ENCODE results near the gene CREB3L4.
A peak's percentile ranks its signal among the peaks of the same experiment; 100 is the strongest.

The CREB3L4 gene, protein sequence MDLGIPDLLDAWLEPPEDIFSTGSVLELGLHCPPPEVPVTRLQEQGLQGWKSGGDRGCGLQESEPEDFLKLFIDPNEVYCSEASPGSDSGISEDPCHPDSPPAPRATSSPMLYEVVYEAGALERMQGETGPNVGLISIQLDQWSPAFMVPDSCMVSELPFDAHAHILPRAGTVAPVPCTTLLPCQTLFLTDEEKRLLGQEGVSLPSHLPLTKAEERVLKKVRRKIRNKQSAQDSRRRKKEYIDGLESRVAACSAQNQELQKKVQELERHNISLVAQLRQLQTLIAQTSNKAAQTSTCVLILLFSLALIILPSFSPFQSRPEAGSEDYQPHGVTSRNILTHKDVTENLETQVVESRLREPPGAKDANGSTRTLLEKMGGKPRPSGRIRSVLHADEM

DNA sequence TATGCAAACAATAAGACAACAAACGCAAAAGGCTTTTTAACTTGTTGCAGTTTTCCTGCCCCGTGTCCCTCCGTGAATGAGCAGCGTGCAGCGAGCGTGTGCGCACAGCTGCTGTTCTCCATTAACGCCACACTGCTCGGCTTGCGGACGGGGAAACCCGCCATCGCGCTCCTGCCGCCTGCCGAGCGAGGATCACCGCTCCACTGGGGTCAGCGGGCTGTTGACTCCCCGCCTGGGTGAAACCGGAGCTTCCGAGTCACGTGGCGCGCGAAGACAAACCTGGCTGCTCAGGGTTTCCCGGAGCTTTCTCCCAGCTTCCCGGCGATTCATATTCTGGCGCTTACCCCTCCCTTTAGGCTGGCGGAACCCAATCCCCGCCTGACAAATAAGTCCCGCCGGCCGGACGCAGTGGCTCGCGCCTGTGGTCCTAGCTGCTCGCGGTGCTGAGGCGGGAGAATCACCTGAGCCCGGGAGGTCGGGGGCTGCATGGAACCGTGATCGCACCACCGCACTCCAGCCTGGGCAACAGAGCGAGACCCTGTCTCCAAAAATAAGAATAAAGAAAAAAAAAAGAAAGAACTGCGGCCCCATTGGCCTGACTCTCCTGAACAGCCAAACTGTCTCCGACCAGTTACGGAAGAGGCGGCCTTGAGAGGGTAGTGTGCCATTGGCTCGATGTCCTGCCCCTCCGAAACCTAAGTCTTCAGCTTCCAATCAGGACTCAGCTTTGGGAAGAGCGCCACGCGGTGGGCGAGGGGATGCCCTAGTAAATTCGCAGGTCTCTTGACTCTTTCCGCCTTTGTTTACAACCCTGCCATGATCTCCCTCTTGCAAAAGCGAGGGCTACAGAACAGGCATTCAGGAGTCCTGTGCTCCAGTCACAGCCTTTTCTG, at the start of gene CREB3L4:
Gene CREB3L4, plus strand, starts transcription at position 796 of the 893 bp plus-strand sequence. CDS start 624 bp downstream, outside the sequence.
- DNase-seq, result peak; percentile 87 to 98

DNA sequence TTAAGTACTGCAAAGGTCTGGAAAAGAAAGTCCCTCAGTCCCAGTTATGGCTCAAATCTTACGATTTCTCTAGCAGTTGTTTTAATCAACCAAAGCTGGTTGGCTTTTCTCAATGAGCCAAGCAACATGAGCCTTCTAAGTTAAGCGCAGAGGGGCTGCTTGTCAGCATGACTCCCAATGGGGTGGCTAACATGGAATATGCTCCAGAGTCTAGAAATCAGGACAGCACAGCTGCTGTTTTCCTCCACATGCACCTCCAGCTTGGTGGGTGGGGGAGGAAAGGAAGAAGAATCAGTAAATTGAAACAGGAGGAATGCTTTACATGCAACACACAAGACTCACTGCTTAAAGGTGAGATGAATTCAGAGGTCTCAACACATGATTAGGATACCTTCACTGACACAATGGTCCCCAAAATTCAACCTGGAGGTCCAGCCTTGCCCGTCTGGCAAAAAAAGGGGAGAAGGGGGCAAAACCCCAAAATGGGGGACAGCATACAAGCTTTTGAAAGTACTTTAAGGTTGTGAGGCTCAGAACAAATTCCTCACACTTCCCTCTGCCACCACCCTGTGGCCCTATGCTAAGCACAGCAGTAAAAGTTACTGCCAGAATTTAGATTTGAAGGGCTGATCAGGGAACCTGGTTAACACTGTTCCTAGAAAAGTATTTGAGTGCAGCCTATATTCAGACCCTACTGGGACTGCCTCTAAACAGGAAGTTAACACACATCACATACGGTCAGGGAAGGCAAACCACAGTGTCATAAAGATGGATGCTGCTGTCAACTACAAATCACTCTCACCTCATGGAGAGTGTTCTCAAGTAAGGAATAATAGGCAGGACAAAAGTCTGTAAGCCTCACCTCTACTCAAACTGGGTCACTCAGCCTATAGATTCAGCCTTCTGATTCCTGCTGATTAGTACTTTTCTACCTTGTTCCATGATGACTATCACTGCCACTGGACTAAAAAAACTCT, 47.5 kb upstream of the CREB3L4 start:
- DNase-seq, result no peak

DNA sequence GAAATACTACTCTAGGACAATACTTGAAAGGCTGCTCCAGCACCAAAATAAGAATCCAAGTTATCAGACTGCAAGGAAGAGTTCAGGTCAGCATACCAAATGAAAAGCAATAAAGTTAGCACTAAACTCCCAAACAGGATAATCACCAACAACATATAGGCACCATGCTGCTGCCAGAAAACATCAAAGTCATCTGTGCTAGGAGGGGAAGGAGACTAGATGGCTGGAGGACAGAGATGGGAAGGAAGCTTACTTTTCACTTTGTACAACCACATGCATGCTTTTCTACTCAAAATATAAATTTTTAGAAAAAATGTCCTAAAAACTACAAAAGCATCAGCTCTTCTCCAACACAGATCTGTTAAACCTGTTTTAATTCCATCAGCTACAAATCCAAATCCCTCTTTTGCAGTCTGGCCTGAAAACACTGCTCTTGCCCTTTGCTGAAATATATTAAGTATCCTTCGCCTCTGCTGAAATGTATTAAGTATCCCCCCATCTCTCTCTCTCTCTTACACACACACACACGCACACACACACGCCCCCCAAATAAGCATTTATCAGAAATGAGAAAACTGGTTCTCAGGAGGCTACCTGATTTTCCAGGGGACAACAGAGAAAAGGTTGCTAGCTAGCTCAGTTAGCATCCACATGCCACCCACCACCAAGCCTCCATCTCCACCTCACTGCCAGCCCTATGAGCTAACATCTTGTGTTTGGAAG, 46.5 kb upstream of the CREB3L4 start:
- DNase-seq, result no peak

DNA sequence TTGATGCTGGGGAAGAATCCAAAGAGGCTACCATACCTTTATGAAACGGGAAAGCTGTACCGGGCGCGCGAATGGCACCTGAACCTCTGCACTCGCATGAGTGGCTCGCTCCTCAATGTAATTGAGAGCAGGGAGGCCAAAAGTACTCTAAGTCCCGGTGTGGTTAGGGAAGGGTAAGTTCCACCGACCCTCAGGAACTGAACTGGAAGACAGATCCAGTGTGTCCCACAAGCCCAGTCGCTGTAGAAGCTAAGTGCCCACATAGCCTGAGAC, 46.0 kb upstream of the CREB3L4 start:
- DNase-seq, result no peak

DNA sequence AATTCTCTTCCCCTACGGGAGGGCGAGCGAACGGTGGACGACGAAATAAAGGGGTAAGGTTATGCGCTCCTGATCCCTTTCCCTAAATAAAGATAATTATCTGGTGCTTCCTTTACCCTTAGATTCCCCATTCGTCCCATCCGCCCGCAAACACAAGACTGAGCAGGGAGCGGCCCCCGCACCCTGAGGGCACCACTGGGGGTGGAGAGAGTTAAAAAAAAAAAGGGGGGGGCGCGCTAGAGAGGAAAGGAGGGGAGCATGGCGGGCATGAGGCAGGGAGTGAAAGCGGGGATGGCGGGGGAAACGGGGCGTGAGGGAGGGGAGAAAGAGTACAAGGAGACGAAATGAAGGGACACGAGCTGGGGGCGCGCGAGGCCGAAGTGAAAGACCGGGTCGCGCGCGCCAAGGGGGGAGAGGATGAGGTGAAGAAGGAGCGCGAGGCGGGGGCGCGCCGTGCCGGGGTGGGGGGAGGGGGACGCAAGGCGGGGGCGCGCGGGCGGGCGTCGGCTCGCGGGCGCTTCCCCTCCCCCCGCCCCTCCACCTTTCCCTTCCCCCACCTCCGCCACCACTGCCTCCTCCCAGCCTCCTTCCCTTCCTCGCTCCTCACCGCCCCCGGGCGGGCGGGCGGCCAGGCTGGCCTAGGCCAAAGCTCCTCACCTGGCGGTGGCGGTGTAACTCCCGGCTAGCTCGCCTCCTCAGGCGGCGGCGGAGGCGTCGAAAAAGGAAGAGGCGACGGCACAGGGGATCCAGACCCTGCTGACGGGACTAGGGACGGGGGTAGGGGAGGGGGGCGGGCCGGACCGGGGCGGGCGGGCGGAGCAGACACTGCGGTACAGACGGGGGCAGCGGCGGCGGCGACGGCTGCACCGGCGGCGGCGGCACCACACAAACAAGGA, 45.4 kb upstream of the CREB3L4 start:
- DNase-seq, result no peak

DNA sequence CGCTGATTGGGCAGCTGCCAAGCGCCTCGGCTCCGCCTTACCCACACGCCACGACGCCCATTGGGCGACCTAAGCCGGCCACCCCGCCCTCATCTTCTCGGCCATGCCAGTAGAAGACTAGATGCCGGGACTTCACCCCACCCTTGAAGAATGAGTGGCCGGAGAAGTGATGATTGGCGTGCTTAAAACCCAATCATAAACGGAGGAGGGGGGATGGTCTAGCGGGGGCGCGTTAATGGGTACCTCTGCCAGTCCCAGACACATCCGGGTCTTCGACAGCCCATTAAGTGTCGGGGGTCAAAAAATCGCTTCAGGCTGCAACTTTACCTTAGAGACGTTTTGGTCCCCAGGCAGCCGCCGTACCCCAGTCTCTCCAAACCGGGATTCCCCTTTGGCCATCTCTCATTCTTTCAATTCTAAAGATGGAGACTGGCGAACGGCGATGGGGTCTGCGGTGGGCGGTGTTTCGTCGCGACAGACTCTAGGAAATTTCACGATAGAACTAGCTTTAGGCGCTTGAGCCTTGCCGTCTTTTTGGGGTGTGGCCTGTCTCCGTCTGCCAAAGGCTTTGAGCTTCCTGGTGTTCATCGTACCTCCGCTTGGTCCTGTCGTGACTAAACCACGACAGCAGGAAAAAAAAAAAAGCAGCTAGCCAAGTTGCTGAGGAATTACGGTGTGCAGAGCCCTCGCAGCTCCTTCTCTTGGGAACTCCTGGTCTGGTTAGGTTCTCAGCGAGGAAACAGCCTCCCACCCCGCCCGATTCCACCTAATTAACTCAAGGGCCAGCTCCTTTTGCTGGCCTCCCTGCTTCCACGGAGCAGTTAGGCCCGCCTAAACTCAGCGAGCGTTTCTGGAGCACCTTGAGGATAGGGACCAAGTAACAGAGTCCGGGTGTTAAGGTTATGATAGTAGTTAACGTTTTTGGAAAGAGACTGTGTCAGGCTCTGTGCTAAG, 44.5 kb upstream of the CREB3L4 start, which contains the start of gene GATAD2B:
Gene GATAD2B, minus strand, starts transcription at position 1 of the 954 bp plus-strand sequence. CDS start 94,625 bp downstream, outside the sequence.
- DNase-seq, result peak; percentile 99

DNA sequence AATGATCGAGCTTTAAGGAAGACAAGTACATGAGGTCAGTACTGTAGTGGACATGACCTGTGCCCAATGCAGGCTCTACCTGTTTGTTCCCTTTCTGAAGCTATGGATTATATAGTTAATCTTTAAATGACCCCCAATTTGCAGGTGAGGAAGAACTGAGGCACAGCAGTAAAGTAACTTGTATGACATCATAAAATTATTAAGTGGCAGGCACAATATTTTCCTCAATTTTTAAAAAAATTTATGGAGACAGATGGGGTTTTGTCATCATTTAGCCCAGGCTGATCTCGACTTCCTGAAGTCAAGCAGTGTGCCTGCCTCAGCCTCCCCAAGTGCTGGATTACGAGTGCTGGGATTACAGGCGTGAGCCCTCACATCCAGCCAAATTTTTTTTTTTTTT, 41.3 kb upstream of the CREB3L4 start:
- DNase-seq, result no peak

DNA sequence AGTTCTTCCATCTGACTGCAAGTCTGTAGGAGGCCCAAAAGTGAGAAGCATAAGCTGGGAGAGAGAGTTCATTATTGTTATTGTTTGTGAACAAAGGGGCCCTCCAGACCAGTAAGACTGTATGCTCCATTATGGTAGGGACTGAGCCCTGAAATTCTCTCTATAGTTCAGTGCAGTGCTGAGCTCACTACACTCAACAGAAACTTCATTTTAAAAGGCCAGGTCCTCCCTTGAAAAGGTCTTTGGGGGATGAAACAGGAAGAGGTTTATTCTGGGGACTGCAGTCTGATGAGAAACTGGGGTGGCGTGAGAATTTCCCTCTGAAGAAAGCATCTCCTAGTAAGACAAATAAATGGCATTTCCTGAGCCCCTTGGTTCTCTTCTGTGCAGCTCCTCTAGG, 39.5 kb upstream of the CREB3L4 start:
- no peak for DNase-seq

DNA sequence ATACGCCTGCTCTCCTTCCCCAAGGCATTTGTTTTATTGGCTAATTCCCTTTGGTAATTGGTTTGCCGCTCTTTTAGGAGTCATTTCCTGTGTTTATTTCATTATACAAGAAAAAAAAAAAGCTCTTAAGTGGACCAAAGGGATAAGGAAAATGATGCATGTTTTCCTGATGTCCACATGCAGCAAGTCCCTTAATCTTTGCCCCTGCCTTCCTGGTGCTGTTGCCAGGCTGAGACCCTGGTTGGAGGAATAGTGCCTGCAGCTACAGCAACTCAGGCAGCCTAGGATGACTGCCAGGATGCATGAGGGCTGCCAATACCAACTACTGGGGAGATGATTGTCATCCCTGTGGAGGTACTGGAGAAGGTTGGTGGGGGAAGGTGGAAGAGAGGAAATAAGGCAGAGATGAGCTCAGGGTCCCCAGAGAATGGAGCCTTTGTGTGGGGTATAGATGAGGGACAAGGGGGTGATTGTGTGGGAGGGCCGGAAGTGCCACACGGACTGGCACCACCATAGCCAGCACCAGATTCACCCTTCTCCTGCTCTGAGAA, 38.8 kb upstream of the CREB3L4 start:
- peak; percentile 67 to 88 for DNase-seq

DNA sequence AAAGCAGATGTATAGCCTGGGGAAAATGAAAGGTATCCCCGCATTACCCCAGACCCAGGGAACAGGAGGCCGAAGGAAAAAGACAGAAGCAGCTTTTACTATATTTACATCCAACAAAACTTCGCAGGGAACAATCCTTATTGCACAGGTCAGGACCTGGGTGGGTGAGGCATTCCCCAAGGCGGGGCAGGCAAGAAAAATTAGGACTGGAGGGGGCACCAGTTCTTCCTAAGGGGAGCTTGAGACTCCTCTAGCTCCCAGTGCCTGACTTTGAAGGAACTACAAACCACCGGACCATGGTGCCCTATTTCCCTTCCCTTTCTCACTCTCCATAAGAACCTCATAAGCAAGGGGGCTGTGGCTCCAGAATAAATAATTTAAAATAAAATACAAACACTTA, 38.3 kb upstream of the CREB3L4 start:
- DNase-seq, result no peak

DNA sequence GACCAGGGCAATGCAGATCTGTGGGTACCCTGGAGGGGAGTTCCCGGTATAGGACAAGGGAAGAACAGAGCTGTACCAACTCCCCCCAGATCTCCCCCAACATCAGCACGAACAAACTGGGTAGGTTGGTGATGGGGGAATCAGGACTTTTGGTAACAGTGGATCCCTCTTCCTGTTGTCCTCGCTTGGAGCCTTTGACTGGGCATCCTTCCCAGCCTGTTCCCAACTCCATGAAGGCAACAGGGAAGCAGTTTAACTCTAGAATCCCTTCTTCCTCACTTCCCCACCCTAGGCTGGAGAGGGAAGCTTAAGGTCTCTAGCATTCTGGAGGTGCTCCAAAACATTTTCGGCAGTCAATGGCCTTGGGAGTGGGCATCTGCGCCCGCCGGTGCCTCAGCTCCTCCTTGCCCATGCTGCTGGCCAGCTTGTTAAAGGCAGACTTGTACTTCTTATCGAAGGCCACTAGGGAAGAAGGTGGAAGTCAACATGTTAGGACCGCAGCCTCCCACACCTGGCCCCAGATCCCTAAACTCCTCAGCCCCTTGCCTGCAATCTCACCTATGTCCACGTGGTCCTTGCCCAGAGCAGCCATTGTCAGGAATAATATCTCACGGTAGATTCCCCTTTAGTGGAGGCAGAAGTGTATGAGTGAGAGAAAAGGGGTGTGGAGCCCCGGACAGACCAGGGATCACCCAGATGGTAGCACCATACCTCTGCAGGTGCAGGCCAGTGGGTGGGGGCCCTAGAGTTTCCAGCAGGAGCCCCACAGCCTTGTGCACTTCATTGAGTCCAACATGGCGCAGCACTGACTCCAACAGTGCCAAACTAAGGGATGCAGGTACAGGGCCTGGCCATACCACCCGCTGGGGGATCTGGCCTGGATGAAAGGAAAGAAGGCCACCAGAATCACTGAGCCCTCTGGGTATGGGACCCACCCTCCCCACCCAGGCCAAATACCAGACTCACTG, 37.4 kb upstream of the CREB3L4 start:
- no peak for DNase-seq

DNA sequence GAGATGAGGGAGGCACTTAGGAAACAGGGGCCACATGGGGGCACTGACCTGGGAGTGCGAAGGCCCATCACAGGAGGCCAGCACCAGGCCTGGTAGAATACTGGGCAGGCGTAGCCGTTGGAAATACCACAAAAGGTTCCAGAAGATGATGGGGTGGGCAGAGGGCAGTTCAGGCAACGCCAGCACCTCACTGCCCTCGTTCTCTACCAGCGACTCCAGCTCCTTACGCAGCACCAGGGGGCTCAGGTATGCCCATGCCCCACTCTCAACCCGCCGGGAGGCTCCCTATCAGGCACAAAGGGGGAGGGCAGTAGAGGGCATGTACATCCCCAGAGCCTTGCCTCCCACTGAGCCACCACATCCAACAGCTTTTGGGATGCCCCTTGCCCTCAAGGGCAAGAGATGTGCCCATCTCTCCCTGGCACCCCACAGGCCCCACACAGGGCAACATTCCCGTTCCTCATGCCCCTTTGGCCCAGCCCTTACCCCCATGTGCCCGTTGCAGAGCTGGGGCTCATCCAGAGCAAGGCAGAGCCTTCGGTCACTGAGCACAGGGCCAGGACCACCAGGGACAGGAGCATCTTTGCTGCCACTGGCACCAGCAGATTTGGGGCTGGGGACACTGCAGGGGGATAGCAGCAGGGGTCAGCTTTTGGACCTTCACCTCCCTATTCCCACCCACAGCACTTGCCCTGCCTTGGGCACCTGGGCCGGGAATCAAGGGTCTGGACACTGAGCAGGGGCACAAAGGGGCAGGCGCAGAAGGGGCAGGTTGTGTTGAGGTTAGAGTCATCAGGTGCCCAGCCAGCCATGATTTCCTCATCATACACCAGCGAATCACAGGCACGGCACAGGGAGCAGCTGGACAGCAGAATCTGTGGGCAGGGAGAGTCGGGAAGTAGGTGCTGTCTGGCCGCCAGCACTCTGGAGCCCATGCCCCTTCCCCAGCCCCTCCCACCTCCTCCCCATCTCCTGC, 35.3 kb upstream of the CREB3L4 start:
- no peak for DNase-seq

DNA sequence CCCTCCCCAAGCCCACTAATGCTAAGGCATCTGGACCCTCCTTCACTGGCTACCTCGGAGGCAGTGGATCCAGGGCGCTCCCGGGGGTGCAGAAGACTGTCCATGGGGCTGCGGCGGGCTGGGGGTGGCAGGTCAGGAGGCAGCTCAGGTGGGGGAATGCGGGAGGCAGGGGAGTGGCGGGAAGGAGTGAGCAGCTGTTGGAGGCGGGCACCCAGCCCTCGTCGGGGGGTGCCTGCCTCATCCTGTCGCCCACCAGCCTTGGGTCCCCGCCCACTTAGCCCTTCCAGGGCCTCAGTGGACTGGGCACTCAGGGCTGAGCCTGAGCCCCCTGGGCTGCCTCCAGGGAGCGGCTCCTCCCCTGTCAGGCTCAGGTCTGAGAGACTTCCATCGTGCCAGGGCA, 34.3 kb upstream of the CREB3L4 start:
- no peak for DNase-seq

DNA sequence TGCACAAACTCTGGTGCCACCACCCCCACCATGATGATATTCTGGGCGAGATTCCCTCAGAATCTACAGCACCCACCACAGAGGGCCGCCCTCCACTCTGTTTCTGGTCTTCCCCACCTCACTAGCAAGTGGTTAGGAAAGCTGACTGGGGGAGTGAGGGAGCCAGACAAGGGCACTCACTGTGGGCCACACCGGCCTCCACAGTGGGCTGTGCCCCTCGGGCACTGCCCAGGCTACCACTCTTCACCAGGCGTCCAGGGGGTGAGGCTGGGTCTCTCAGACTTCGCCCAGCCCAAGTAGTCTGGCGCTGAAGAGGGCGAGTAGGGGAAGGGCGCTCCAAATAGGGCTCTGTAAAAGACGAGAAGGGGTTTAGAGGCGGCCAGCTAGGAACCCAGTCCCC, 33.7 kb upstream of the CREB3L4 start:
- no peak for DNase-seq

DNA sequence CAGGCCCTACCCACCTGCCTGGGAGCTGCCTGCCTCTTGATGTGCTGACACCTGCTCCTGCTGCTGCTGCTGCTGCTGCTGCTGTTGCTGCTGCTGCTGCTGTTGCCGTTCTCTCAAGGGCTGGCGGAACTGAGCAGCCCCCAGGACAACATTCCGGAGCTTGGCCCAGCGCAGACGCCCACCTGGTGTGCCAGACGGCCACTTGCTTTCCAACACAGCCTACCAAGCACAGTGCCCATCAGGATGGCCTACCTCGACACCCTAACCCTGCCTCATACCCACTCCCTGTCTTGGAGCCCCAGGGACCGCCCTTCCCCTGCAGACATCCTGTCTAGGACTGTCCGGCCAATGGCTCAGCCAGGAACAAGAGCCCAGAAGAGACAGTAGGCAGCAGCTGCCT, 33.0 kb upstream of the CREB3L4 start:
- no peak for DNase-seq

DNA sequence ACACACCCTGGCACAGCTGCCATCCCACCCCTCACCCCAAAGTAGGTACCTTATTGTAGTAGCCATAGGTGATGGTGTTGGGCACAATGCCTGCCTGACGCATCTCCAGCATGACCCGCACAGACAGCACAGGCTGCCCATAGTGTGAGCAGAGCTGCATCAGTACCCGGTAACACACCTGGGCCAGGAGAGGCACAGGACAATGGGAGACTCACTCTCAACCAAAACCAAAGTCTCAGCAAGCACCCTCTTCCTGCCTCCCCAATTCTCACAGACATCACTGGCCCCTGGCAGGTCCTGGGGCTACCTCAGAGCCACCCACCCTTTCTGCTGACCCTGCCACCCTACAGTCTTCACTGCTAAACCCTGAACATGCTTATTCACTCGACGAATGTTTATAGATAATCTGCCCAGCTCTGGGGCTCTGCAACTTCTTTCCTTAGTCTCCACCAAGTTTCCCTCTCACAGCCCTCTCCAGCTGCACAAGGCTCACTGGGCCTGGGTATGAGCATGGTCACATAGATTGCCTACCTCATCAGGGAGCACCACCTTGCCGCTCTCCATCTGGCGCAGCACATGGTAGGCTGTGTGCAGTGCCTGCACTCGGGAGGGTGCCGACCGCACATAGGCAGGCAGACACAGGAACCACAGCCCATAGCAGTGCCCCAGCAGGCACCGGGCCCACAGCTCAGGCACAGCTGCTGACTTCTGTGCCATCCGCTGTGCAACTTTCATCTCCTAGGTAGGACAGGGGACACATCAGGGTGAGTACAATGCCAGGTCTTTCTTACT, 31.5 kb upstream of the CREB3L4 start:
- no peak for DNase-seq

All from hippocampal formation (tissue), 2 donors.